ENCODE data around the gene HDLBP. TPM values are rescaled to one million over a fixed set of nuclear protein-coding genes. Genes with fewer than 3 reads are reported as not detected.

The HDLBP gene
- polyA plus RNA-seq, 12 donors = 322 to 777 (median 352) TPM

- DNase-seq = no peak
Measured at GRCh38 chr2:241234066-241234790, 81.2 kb downstream of the HDLBP start.

GRCh38 chr2:241232736-241233575, 82.5 kb downstream of the HDLBP start:
- DNase-seq = no peak

GRCh38 chr2:241230435-241230834, 85.0 kb downstream of the HDLBP start:
- no peak for DNase-seq

- no peak for DNase-seq
Measured at GRCh38 chr2:241229563-241230401, 85.7 kb downstream of the HDLBP start.

GRCh38 chr2:241228860-241229516, 86.5 kb downstream of the HDLBP start:
- no peak for DNase-seq

GRCh38 chr2:241228081-241228859, 87.2 kb downstream of the HDLBP start:
- DNase-seq = no peak

GRCh38 chr2:241227594-241227993, 87.9 kb downstream of the HDLBP start:
- no peak for DNase-seq

GRCh38 chr2:241226723-241227572, 88.5 kb downstream of the HDLBP start:
- DNase-seq = no peak

- DNase-seq = no peak
Measured at GRCh38 chr2:241225983-241226382, 89.5 kb downstream of the HDLBP start.

- no peak for DNase-seq
Measured at GRCh38 chr2:241225545-241225944, 89.9 kb downstream of the HDLBP start.

GRCh38 chr2:241224851-241225438, 90.5 kb downstream of the HDLBP start:
- DNase-seq = no peak

GRCh38 chr2:241224018-241224850, 91.2 kb downstream of the HDLBP start:
- DNase-seq = peak; percentile 58

GRCh38 chr2:241223211-241224017, 92.1 kb downstream of the HDLBP start:
- no peak for DNase-seq

- DNase-seq = no peak
Measured at GRCh38 chr2:241219856-241220356, 95.6 kb downstream of the HDLBP start.

- DNase-seq = no peak
Measured at GRCh38 chr2:241219030-241219382, 96.5 kb downstream of the HDLBP start.

- DNase-seq = peak; percentile 37
Measured at GRCh38 chr2:241218131-241219029, 97.1 kb downstream of the HDLBP start.

Data from muscle of arm (tissue), 12 donors.